ENCODE measurements around the gene LIF.

LIF gene

DNA sequence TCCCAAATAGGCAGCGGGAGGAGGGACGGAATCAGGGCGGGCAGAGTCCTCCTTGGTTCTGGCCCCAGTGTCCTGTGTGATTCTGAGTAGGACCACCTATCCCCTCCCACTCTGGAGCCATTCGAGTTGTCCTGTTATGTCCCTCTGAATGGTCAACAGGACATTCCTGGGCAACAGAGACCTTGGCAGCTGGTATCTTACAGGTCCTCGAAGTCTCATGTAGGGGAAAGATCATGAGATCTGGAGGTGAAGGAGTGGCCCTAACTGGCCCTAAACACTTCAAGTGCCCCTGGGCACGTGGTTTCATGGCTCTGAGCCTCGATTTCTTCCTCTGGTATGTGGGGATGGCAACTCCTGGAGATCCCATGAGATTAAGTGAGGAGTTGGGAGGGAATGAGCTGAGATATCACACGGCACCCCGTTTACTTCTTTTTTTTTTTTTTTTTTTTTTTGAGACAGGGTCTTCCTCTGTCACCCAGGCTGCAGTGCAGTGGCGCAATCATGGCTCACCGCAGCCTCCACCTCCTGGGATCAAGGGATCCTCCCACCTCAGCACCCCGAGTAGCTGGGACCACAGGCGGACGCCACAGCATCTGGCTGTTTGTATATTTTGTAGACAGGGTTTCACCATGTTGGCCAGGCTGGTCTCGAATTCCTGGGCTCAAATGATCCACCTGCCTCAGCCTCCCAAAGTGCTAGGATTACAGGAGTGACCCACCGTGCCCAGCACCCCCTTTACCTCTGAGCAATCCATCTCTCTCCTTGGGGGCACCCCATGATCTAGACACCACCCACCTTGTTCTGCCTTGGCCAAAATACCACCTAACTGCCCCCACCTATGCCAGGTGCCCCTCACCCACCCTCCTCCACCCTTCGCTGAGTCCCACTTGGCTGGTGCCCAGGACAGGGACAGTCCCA is 6.8 kb downstream of the LIF start:
- Histone ChIP-seq H3K27ac (no peak overlapping the region), H3K79me2 (no peaks in the 10 kb centered on the region), H3K36me3 (ENCODE audit: control insufficient read depth, insufficient read depth, low read length) (no peaks in the 10 kb centered on the region), H3K4me1 (no peaks in the 10 kb centered on the region), H3K4me2 (ENCODE audit: low read length) (no peak overlapping the region), H2AFZ (no peak overlapping the region), H3K9ac (no peak overlapping the region), H3K9me3 (ENCODE audit: control insufficient read depth, low read length) (no peaks in the 10 kb centered on the region), H3K4me3 (ENCODE audit: low read depth, low read length) (no peak overlapping the region), H3K27me3 (ENCODE audit: control insufficient read depth, insufficient read depth, low read length) (no peaks in the 10 kb centered on the region)
- TF ChIP-seq, protein P1, sequence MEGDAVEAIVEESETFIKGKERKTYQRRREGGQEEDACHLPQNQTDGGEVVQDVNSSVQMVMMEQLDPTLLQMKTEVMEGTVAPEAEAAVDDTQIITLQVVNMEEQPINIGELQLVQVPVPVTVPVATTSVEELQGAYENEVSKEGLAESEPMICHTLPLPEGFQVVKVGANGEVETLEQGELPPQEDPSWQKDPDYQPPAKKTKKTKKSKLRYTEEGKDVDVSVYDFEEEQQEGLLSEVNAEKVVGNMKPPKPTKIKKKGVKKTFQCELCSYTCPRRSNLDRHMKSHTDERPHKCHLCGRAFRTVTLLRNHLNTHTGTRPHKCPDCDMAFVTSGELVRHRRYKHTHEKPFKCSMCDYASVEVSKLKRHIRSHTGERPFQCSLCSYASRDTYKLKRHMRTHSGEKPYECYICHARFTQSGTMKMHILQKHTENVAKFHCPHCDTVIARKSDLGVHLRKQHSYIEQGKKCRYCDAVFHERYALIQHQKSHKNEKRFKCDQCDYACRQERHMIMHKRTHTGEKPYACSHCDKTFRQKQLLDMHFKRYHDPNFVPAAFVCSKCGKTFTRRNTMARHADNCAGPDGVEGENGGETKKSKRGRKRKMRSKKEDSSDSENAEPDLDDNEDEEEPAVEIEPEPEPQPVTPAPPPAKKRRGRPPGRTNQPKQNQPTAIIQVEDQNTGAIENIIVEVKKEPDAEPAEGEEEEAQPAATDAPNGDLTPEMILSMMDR (IDR thresholded peaks at IDR 0.05): no peak

DNA sequence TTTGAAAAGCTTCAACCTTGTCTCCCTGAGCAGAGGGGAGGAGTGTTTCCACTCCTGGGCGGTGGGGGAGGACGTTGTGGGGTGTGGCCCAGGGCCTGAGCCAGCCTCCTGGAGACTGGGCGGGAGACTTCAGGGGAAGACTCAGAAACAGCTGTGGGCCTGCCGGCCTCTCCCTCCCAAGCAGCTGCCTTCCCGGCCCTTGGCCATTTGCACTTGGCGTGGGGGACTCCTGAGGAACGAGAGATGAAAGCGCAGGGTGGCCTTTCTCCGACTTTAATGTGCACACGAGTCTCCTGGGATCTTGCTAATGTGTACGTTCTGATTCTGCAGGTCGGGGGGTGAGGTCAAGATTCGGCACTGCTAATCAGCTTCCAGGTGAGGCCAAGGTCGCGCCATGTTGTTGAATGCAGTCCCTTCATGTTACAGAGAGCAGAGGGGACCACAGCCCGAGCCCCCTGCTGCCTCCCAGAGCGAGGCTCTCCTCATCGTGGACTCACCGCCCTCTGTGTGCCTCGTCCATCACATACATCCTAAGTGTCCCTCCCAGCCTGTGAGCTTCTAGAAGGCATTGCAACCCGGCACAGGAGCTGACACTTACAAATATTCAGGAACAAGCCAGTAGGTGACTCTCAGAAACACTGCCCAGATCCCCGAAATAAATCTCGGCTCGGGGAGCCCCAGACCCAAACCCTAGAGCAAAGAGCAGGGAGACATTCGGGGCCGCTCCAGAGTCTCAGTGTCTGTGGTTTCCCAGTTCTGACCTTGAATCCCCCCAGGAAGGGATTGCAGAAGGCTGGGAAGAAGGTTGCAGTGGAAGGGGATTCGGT is 7.7 kb downstream of the LIF start:
- H3K27ac ChIP-seq: no peak overlapping the region
- no peak overlapping the region for H3K4me3 ChIP-seq (ENCODE audit: low read depth, low read length)
- no peak overlapping the region for H3K4me2 ChIP-seq (ENCODE audit: low read length)
- no peaks in the 10 kb centered on the region for H3K9me3 ChIP-seq (ENCODE audit: control insufficient read depth, low read length)
- H3K9ac ChIP-seq: no peak overlapping the region
- TF ChIP-seq, protein P1 (IDR thresholded peaks at IDR 0.05): no peak
- H3K27me3 ChIP-seq (ENCODE audit: control insufficient read depth, insufficient read depth, low read length): no peaks in the 10 kb centered on the region
- H2AFZ ChIP-seq: no peak overlapping the region
- no peaks in the 10 kb centered on the region for H3K36me3 ChIP-seq (ENCODE audit: control insufficient read depth, insufficient read depth, low read length)
- no peaks in the 10 kb centered on the region for H3K79me2 ChIP-seq
- H3K4me1 ChIP-seq: no peaks in the 10 kb centered on the region

DNA sequence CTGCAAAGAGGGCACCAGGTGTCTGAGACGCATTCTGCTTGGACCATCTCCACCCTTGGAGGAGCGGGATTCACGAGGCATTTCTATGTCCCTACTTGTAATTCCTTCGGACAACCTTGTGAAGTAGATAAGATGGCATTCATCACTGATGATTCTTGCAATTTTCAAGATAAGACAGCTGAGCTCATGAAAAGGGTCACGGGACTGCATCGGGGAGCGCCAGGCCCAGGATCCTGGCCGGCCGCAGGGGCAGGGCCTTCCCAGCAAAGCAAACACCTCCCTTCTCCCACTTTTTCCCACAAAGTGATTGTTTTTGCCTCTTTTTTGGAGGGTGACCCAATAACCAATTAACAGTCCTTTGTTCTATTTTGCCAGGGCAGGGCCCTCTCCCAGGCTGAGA is 8.4 kb downstream of the LIF start:
- Histone ChIP-seq H3K4me2 (ENCODE audit: low read length) (no peak overlapping the region), H3K9me3 (ENCODE audit: control insufficient read depth, low read length) (no peaks in the 10 kb centered on the region), H3K9ac (no peak overlapping the region), H2AFZ (no peak overlapping the region), H3K27me3 (ENCODE audit: control insufficient read depth, insufficient read depth, low read length) (no peaks in the 10 kb centered on the region), H3K4me1 (no peaks in the 10 kb centered on the region), H3K27ac (no peak overlapping the region), H3K36me3 (ENCODE audit: control insufficient read depth, insufficient read depth, low read length) (no peaks in the 10 kb centered on the region), H3K79me2 (no peaks in the 10 kb centered on the region), H3K4me3 (ENCODE audit: low read depth, low read length) (no peak overlapping the region)
- TF ChIP-seq, protein P1 (IDR thresholded peaks at IDR 0.05): no peak

DNA sequence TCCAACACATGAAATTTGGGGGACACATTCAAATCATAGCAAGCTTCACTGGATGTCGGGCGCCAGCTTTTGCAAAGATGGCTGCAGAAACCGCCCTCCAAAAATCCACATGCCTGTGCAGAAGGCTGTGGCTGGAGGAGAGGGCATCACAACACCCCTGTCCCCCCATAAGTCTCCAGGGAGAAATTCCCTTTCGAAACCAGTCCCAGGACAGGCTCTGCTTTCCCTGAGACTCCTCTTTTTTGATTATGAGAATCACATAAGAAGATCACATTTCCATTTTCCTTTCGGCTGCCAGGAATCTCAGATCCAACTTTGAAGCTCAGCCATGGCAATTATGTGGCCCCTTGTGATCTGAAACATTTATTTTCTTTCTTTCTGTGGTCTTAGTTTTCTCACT is 9.7 kb downstream of the LIF start:
- H3K27me3 ChIP-seq (ENCODE audit: control insufficient read depth, insufficient read depth, low read length): no peaks in the 10 kb centered on the region
- H3K79me2 ChIP-seq: no peaks in the 10 kb centered on the region
- H3K36me3 ChIP-seq (ENCODE audit: control insufficient read depth, insufficient read depth, low read length): no peaks in the 10 kb centered on the region

More for the DNA sequence above, 9.7 kb downstream of the LIF start:
- Histone ChIP-seq H3K4me3 (ENCODE audit: low read depth, low read length) (no peak overlapping the region), H3K9ac (no peak overlapping the region), H3K4me2 (ENCODE audit: low read length) (no peak overlapping the region), H3K9me3 (ENCODE audit: control insufficient read depth, low read length) (no peaks in the 10 kb centered on the region), H2AFZ (no peak overlapping the region), H3K4me1 (no peaks in the 10 kb centered on the region), H3K27ac (no peak overlapping the region)
- TF ChIP-seq, protein P1 (IDR thresholded peaks at IDR 0.05): no peak

All from parathyroid adenoma (tissue), 2 donors.